Left lung (tissue), 10 donors: ENCODE measurements around the gene INAVA. TPM values are rescaled to one million over a fixed set of nuclear protein-coding genes. Genes with fewer than 3 reads are reported as not detected.

Source experiments
- ATAC-seq: fragments of 200-7000 bp; cut with Tn5 transposase; one replicate; pipeline ENCODE4 v1.9.1; 2020; ENCODE audit warnings: moderate library complexity
- DNase-seq, 4 donors: peaks; one replicate each; pipeline ENCODE4 v3.0.0-alpha.2; 2013 to 2020
- H3K27ac ChIP-seq, 2 donors: fragments of 200-600 bp; sonication (generic) in 1 of 2; one replicate each; pipeline versions ENCODE4 v1.5.0 to v1.8.0; 2020 to 2021
- H3K27me3 ChIP-seq, 2 donors: fragments of 200-600 bp; sonication (generic) in 1 of 2; one replicate each; pipeline versions ENCODE4 v1.5.0 to v1.8.0; 2020 to 2021
- H3K36me3 ChIP-seq, 2 donors: fragments of 200-600 bp; sonication (generic) in 1 of 2; one replicate each; pipeline versions ENCODE4 v1.5.0 to v1.8.0; 2020 to 2021
- H3K4me1 ChIP-seq, 2 donors: fragments of 200-600 bp; one replicate each; pipeline ENCODE4 v1.8.0; 2021
- H3K4me3 ChIP-seq, 2 donors: fragments of 200-600 bp; sonication (generic) in 1 of 2; one replicate each; pipeline versions ENCODE4 v1.5.0 to v1.8.0; 2020 to 2021; ENCODE audit warnings: mild to moderate bottlenecking in 1 of 2
- H3K9me3 ChIP-seq, 2 donors: fragments of 200-600 bp; sonication (generic) in 1 of 2; one replicate each; pipeline versions ENCODE4 v1.5.0 to v1.8.0; 2020 to 2021
- intact Hi-C, 2 donors: fragments of 100-400 bp; cut with DNase I; formaldehyde crosslinking; loops; one replicate each; pipeline versions ENCODE4 v1.11.2 to v1.14.2; 2022
- polyA plus RNA-seq, 6 donors: library from polyadenylated mRNA; unstranded; fragments of 120-200 nt; gene quantifications; one replicate each; pipeline ENCODE4 v1.2.1, GENCODE V29; 2013; ENCODE audit not compliant: insufficient read length in 6 of 6
- total RNA-seq, 2 donors: library from RNA; stranded (reverse); fragmentation: NEBNext Ultra II Directional; extraction: Animal tissue kit (Norgen Biotek cat#: 25700); gene quantifications; one replicate each; pipeline ENCODE4 v1.2.1, GENCODE V29; 2021
- TF ChIP-seq, protein P1 (sequence below), 2 donors: fragments of 200-600 bp; sonication (generic) in 1 of 2; IDR thresholded peaks; one replicate each; pipeline versions ENCODE4 v1.5.0 to v1.8.0; 2021; ENCODE audit warnings: antibody characterized with exemption in 2 of 2
- donor health status: DM: no; HTN: yes; CAD: no.
- donor health status: DM: no; HTN: no; CAD: no.

INAVA gene
- total and polyA plus RNA-seq, 8 donors: 5.5 to 25.5 (median 23.1) TPM

DNA sequence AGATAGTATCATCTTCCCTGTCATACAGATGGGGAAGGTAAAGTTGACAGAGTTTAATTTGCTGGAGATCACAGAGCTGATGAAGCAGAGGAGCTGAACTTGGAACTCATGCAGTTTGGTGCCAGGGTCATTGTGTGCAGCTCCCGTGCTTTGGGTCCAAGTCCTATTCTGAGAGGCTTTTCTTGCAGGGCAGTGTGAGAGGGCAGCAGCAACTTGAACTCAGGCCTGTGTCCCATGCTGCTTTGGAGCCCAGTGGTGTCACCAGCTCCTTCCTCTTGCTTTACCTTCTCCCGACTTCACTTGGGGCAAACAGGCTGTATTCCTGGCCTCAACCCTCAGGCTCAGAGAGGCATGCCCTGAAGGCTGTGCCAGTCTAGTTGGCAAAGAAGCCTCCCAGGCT, 24.7 kb downstream of the INAVA start:
- no peak for ATAC-seq
- intact Hi-C loops: no loop called here

DNA sequence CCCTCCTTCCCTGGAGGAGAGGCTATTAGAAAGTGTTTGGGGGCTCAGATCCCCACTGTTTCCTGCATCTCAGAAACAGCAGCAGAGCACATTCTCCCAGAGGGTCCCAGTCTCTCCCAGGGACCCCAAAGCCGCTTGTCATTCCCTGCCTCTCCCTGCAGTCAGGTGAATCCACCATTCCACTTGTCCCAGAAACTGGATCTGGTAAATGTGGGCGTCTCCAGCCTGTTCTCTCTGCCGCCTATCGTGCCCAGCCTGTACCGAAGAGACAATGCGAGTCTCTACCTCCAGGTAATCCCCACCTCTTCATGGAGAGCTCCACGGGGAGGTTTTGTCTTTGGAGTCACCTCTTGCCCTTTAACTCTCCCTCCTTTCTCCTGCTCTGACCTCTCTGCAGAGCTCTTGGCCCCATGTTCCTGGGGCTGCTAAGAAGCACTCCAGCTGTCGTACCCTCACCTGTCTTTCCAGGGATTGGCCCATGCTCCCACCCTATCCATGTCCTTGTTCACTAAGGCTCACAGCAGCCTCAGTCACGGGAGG, 26.9 kb downstream of the INAVA start:
- no peaks in the 10 kb centered on the region for H3K27me3 ChIP-seq
- H3K27ac ChIP-seq: no peak overlapping the region
- ATAC-seq: no peak
- no peaks in the 10 kb centered on the region for H3K36me3 ChIP-seq
- no peak for DNase-seq
- no peaks in the 10 kb centered on the region for H3K9me3 ChIP-seq
- TF ChIP-seq, protein P1, sequence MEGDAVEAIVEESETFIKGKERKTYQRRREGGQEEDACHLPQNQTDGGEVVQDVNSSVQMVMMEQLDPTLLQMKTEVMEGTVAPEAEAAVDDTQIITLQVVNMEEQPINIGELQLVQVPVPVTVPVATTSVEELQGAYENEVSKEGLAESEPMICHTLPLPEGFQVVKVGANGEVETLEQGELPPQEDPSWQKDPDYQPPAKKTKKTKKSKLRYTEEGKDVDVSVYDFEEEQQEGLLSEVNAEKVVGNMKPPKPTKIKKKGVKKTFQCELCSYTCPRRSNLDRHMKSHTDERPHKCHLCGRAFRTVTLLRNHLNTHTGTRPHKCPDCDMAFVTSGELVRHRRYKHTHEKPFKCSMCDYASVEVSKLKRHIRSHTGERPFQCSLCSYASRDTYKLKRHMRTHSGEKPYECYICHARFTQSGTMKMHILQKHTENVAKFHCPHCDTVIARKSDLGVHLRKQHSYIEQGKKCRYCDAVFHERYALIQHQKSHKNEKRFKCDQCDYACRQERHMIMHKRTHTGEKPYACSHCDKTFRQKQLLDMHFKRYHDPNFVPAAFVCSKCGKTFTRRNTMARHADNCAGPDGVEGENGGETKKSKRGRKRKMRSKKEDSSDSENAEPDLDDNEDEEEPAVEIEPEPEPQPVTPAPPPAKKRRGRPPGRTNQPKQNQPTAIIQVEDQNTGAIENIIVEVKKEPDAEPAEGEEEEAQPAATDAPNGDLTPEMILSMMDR (IDR thresholded peaks at IDR 0.05): no peak
- no peak overlapping the region for H3K4me3 ChIP-seq
- no peaks in the 10 kb centered on the region for H3K4me1 ChIP-seq
- intact Hi-C loops: no loop called here

More for the DNA sequence above, 24.7 kb downstream of the INAVA start:
- no peaks in the 10 kb centered on the region for H3K4me1 ChIP-seq
- no peak overlapping the region for H3K4me3 ChIP-seq
- no peak overlapping the region for H3K27ac ChIP-seq
- H3K9me3 ChIP-seq: no peaks in the 10 kb centered on the region
- DNase-seq: no peak
- TF ChIP-seq, protein P1 (IDR thresholded peaks at IDR 0.05): no peak
- H3K27me3 ChIP-seq: peaks cover 0 to 7% of the 10 kb centered on the region in 2 donors
- no peaks in the 10 kb centered on the region for H3K36me3 ChIP-seq

DNA sequence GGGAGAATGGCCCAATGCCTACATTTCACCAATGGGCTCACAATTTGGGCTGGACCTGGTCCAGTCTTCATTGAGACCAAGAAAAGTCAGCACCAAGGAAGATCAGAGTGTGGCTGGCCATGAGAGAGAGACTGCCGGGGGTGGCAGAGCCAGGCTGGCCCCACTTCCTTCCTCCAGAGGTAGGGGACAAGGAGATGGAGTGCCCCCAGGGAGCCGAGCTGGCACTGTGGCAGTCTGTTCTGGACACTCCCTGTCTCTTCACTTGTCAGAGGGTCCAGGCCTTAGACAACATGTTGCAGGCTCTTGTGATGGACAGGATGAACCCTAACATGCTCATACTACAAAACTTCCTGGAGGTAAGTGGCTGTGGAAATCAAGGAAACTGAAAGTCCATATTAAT, 27.7 kb downstream of the INAVA start:
- no peak for ATAC-seq
- intact Hi-C loops: no loop called here

DNA sequence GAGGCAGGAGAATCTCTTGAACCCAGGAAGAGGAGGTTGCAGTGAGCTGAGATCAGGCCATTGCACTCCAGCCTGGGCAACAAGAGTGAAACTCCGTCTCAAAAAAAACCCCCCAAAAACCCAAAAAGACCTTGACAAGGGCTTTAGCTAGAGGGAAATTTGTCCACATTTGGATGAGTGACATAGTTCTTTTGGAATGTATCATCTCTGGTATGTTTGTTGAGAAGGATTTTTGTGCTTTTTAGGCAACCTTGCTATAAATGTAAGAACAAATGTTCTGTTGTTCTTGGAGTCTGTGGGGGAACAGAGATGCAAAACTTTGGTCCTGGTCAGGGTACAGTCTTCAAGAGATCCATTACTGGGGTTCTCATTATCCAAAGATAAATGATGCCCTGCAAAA, 28.9 kb downstream of the INAVA start:
- ATAC-seq: no peak
- Histone ChIP-seq H3K27ac (no peak overlapping the region), H3K9me3 (no peaks in the 10 kb centered on the region), H3K4me1 (no peaks in the 10 kb centered on the region), H3K27me3 (no peaks in the 10 kb centered on the region), H3K36me3 (no peaks in the 10 kb centered on the region), H3K4me3 (no peak overlapping the region)
- TF ChIP-seq, protein P1 (IDR thresholded peaks at IDR 0.05): no peak
- no peak for DNase-seq
- intact Hi-C loops: no loop called here

More for the DNA sequence above, 27.7 kb downstream of the INAVA start:
- Histone ChIP-seq H3K36me3 (no peaks in the 10 kb centered on the region), H3K4me1 (no peaks in the 10 kb centered on the region), H3K9me3 (no peaks in the 10 kb centered on the region), H3K4me3 (no peak overlapping the region), H3K27ac (no peak overlapping the region), H3K27me3 (no peaks in the 10 kb centered on the region)
- TF ChIP-seq, protein P1 (IDR thresholded peaks at IDR 0.05): no peak
- no peak for DNase-seq

DNA sequence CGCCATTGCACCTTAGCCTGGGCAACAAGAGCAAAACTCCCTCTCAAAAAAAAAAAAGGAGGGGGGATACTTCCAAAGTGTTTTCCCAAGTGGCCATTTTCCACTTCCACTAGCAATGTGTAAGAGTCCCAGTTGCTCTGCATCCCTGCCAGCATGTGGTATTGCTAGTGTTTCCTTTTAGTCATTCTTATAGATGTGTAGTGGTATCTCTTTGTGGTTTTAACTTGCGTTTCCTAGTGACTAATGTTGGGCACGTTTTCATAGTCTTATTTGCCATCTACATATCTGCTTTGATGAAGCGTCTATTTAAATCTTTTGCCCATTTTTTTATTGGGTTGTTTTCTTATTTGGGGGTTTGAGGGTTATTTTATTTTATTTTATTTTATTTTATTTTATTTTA, 31.1 kb downstream of the INAVA start:
- Histone ChIP-seq H3K27me3 (no peaks in the 10 kb centered on the region), H3K36me3 (no peaks in the 10 kb centered on the region), H3K4me1 (no peaks in the 10 kb centered on the region), H3K9me3 (no peaks in the 10 kb centered on the region), H3K4me3 (no peak overlapping the region), H3K27ac (no peak overlapping the region)
- intact Hi-C loops: no loop called here
- DNase-seq (no peak), ATAC-seq (no peak)
- TF ChIP-seq, protein P1 (IDR thresholded peaks at IDR 0.05): no peak
